A673 (cell line): ENCODE results near the gene BANP.

Source experiments
- EZH2 ChIP-seq: fragments of 200-600 bp; sonication (generic); IDR thresholded peaks from 2 replicates; pipeline ENCODE4 v1.6.1; 2017; ENCODE audit warnings: borderline replicate concordance, low read depth, mild to moderate bottlenecking, mixed read lengths, antibody characterized with exemption, low read length; ENCODE audit not compliant: poor library complexity, severe bottlenecking
- TF ChIP-seq, protein P1 (sequence below): fragments of 300-800, 200-600 bp; sonication (generic); conservative IDR thresholded peaks from 2 replicates; pipeline ENCODE4 v1.5.1; 2017; ENCODE audit warnings: low read depth, mild to moderate bottlenecking, antibody characterized with exemption, low read length, moderate library complexity, mixed read lengths

DNA sequence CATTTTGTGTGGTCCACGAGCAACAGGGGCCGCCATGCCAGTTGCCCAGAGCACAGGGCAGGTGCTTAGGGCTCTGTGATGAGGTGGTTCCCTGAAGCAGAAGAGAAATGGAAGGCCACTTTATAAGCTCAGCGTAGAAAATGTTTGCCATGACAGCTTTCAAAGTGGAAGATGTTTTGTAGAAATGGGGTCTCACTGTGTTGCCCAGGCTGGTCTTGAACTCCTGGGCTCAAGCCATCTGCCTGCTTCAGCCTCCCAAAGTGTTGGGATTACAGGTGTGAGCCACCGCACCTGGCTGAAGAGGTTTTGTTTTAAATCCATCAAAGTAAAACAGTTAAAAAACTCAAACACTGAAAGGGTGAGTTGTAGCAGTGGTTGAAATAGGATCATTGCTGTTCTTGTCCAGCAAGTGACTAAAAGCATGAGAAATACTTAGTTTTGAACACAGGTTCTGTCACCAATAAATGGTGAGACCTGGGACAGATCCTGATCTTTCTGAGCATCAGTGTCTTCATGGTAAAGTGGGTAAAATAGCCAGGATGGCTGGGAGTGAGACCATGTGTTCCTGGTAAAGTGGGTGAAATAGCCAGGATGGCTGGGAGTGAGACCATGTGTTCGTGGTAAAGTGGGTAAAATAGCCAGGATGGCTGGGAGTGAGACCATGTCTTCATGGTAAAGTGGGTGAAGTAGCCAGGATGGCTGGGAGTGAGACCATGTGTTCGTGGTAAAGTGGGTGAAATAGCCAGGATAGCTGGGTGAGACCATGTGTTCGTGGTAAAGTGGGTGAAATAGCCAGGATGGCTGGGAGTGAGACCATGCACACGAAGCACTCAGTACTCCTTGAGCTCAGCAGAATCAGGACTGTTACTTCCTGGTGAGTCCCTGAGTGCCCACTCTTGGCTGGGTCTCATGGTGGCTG is 46.0 kb downstream of the BANP start:
- TF ChIP-seq, protein P1, sequence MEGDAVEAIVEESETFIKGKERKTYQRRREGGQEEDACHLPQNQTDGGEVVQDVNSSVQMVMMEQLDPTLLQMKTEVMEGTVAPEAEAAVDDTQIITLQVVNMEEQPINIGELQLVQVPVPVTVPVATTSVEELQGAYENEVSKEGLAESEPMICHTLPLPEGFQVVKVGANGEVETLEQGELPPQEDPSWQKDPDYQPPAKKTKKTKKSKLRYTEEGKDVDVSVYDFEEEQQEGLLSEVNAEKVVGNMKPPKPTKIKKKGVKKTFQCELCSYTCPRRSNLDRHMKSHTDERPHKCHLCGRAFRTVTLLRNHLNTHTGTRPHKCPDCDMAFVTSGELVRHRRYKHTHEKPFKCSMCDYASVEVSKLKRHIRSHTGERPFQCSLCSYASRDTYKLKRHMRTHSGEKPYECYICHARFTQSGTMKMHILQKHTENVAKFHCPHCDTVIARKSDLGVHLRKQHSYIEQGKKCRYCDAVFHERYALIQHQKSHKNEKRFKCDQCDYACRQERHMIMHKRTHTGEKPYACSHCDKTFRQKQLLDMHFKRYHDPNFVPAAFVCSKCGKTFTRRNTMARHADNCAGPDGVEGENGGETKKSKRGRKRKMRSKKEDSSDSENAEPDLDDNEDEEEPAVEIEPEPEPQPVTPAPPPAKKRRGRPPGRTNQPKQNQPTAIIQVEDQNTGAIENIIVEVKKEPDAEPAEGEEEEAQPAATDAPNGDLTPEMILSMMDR = no peak
- TF ChIP-seq EZH2 = no peak
